DMS153 (cell line): ENCODE data around the gene PPP2R2D.

Source experiments
- DNase-seq: peaks from one replicate; lab custom pipeline; 2025; lab: John Stamatoyannopoulos, UW

Gene PPP2R2D

DNA sequence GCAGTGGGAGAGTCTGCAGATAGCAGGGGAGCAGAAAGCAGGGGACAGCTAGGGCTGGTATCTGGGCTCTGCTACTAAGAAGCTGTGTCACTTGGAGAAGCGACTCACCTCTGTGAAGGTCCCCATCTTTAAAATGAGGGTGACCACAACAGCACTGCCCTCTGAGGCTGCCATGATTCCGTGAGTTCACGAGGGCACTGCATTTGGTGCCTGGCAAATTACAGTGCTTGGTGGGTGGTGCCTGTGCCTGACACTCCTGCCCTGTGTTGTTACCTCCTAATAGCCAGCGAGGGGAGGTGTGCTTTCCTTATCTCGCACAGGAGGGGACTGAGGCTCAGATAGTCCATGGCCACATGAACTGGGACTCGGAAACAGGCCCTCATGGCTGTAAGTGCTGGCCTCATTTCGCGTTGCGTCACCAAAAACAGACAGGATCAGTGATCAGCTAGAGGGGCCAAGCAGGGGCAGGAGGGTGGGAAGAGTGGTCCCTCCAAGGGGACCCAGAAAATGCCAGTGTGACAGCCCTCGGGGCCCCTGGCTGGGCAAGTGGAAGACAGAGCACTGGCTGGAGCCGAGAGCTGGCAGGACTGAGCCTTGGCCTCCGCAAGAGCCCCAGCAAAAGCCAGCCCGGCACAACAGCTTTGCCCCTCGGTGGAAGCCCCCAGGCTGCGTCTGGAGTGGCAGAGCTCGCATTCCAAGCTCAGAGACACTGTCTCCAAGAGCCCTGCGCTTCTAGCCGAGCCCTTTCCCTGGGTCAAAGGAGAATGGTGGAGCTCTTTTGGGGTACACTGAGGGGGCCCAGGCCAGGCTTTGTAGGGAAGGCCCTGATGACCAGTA lies 98.3 kb downstream of the PPP2R2D start:
- DNase-seq, result no peak

DNA sequence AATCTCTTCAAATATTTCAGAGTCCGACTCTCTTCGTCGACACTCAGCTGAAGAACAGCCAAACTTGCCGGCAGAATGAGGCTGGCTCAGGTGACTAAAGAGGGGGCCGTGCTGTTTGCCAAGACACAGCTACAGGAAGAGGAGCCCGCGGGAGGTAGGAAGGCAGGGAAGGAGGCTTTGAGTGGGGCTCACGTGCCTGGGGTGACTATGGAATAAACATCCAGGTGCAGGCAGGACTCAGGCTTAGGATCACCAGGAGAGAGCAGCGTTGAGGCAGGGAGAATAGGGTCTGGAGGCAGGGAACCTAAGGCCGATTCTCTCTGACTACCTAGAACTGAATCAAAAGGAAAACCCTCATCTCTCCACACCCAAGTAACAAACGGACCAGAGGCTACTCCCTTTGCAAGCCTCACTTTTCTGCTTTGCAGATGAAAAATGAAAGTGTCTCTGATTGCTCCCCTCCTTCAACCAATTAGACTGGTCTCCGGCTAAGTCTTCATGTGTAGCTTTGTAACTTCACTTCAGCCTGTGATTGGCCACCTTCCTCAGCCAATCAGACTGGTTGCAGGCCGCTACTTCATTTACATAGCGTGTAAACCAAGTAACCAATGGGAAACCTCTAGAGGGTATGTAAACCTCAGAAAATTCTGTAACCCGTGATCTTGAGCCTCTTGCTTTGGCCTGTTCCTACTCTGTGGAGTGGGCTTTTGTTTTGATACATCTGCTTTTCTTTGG lies 100.6 kb downstream of the PPP2R2D start:
- peak; percentile 83 for DNase-seq

DNA sequence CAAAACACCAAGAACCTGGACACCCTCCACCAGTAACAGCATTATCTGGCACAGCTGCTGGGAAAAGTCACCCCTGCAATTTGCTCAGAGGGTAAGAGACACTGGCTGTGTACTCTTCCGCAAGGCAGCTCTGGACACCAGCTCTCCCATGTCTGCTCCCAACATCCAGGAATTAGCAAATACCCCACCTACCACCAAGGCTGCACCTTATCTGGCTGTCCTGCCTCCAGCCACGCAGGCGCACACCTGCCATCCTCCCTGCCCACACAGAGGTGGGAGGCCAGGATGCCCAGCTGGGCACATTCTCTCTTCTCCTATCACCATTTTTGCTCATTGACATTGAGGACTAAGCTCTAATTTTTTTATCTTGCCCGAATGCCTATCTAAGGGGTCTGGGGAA lies 101.2 kb downstream of the PPP2R2D start:
- DNase-seq, result no peak

DNA sequence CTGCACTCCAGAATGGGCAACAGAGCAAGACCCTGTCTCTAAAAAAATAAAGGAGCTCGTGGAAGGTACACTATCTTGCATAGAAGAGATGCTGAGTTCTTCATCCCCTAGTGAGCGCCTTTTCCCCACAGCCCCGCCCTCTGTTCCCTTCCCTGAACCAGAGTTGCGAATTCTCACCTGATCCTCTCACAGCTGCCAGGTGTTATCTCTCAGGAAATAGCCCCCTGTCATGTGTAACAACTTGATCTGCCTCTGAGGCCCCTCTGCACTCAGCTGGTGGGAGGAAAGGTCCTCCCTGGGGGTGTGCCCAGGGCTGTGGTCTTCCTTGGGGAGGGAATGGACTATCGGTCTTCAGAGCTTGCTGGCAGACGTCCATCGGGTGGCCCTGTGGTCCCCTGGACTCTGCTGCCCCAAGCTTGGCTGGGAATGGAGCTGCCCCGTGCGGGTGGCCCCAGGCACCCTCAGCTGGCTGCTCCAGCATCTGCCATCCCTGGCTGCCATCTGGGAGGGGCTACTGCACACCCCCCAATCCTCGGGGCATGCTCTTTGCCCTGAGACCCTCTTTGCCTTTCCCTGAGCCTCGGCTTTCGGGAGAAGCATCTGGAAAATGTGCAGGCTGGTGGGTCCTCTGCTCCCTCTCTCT lies 102.6 kb downstream of the PPP2R2D start:
- DNase-seq, result no peak

DNA sequence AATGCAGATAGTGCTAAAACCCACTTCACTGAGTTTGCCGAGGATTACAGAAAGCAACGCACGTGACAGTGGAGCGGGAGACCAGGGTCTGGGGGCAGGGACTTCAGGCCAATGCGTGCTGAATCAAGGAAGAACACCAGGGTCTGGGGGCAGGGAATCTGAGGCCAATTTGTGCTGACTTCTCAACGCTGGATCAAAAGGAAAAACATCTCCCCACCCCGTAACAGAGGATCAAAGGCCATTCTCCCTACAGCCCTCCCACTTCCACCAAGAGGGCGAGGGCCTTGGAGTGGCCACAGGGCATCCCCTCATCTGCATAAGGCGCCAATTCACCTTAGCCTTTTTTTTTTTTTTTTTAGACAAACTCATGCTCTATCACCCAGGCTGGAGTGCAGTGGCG lies 103.2 kb downstream of the PPP2R2D start:
- DNase-seq, result no peak

DNA sequence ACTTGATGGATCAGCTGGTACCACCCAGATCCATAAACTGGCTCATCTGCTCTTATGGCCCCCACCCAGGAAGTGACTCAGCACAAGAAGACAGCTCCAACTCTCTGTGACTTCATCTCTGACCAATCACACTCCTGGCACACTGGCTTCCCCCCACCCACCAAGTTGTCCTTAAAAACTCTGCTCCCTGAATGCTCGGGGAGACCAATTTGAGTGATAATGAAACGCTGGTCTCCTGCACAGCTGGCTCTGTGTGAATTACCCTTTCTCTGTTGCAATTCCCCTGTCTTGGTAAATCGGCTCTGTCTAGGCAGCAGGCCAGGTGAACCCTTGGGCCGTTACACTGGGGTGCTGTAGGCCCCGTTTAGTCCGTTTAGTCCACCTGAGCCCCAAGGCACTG lies 104.3 kb downstream of the PPP2R2D start:
- no peak for DNase-seq

DNA sequence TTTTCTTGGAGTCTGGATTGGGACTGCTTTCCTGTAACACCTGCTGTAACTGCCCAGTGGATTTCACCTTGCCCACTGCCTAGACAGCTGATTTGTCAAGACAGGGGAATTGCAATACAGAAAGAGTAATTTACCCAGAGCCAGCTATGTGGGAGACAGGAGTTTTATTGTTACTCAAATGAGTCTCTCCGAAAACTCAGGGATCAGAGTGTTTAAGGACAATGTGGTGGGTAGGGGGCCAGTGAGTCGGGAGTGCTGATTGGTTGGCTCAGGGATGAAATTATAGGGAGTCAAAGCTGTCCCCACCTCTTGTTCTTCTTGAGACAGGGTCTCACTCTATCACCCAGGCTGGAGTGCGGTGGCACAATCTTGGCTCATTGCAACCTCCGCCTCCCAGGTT lies 106.2 kb downstream of the PPP2R2D start:
- DNase-seq, result no peak

DNA sequence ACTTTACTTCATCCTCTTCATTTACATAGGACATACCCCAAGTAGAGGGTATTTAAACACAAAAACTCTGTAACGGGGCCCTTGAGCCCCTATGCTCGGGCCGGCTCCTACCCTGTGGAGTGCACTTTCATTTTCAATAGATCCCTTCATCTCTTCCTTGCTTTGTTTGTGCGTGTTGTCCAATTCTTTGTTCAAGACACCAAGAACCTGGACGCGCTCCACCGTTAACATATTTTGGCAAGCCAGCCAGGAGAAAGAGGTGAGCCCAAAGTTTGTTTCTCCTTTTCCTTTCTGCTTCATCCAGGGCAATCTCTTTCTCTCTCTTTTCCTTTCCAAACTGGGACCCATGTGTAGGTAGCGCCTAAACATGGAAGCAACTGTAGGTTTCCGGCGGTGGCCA lies 106.9 kb downstream of the PPP2R2D start:
- no peak for DNase-seq
